ENCODE results near the gene MDGA2. TPM values are rescaled to one million over a fixed set of nuclear protein-coding genes. Genes with fewer than 3 reads are reported as not detected.

The MDGA2 gene
- total and polyA plus RNA-seq, 2 of the 8 experiments (the other 6 are each of a cell fraction or from before 2014, with no cell fraction given): 0.11 to 0.69 TPM

DNA sequence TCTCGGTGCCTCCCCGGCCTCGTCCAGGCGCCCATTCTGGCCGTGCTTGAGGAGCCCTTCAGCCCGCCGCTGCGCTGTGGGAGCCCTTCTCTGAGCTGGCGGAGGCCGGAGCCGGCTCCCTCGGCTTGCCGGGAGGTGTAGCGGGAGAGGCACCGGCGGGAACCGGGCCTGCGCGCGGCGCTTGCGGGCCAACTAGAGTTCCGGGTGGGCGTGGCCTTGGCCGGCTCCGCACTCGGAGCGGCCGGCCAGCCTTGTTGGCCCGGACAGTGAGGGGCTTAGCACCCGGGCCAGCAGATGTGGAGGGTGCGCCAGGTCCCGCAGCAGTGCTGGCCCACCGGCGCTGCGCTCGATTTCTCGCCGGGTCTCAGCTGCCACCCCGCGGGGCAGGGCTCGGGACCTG is 855.1 kb downstream of the MDGA2 start:
- no peak overlapping the region for H2AK5ac ChIP-seq (ENCODE audit: low read depth, low read length)
- no peak overlapping the region for H3K4me3 ChIP-seq (ENCODE audit: extremely low read depth in 1 of 4, insufficient read depth in 2 of 4, low read depth in 3 of 4, low read length in 4 of 4)
- FAIRE-seq (no peak), DNase-seq (ENCODE audit: low read depth in 1 of 2, low spot score in 2 of 2) (no peak)
- H3K9ac ChIP-seq (replicated peaks in 1 of 4; ENCODE audit: extremely low read depth in 1 of 4, low read depth in 3 of 4, low read length in 3 of 4): no peak overlapping the region
- H3K18ac ChIP-seq (ENCODE audit: extremely low read depth, low read length): no peak overlapping the region
- H3K9me3 ChIP-seq (ENCODE audit: insufficient read depth in 2 of 2, low read depth in 1 of 2, low read length in 1 of 2): no peaks in the 10 kb centered on the region; a peak in 1 of 4 replicates
- POLR2A ChIA-PET (ENCODE audit: partially characterized antibody): no interaction called here
- no peak overlapping the region for H3K4me2 ChIP-seq (ENCODE audit: insufficient read depth in 1 of 2, low read depth in 2 of 2, low read length in 2 of 2)
- no peak overlapping the region for H4K91ac ChIP-seq (replicated peaks; ENCODE audit: insufficient read length, low read length)
- no peaks in the 10 kb centered on the region for H3K79me2 ChIP-seq (ENCODE audit: control insufficient read depth in 1 of 2, insufficient read depth in 2 of 2, low read length in 2 of 2)
- no peaks in the 10 kb centered on the region for H3K36me3 ChIP-seq (ENCODE audit: control insufficient read depth in 2 of 4, insufficient read depth in 4 of 4, low read length in 3 of 4)
- no peak overlapping the region for H2BK120ac ChIP-seq (replicated peaks; ENCODE audit: low read depth, low read length)
- no peak overlapping the region for H3K56ac ChIP-seq (replicated peaks; ENCODE audit: insufficient read length, low read depth, low read length)
- no peak overlapping the region for H3K14ac ChIP-seq (ENCODE audit: insufficient read length)
- no peaks in the 10 kb centered on the region for H3K27me3 ChIP-seq (replicated peaks in 1 of 4; ENCODE audit: control insufficient read depth in 3 of 4, extremely low read depth in 1 of 4, insufficient read depth in 3 of 4, low read length in 3 of 4)
- CTCF ChIA-PET (ENCODE audit: partially characterized antibody): no interaction called here
- no peaks in the 10 kb centered on the region for H4K20me1 ChIP-seq (replicated peaks in 1 of 2; ENCODE audit: control insufficient read depth in 1 of 2, insufficient read depth in 2 of 2, low read length in 2 of 2)
- no peak overlapping the region for H3K4ac ChIP-seq (replicated peaks; ENCODE audit: insufficient read length, low read depth, low read length)
- H3K4me1 ChIP-seq (replicated peaks in 1 of 4; ENCODE audit: control insufficient read depth in 3 of 4, insufficient read depth in 4 of 4, low read length in 3 of 4): peaks cover 0 to 3% (median 1%) of the 10 kb centered on the region in 4 experiments; a peak in 3 of 7 replicates
- no peak overlapping the region for H2BK5ac ChIP-seq (ENCODE audit: low read depth, low read length)
- H3K23me2 ChIP-seq (ENCODE audit: low read depth, low read length): no peaks in the 10 kb centered on the region
- H2BK15ac ChIP-seq (ENCODE audit: low read length): no peak overlapping the region
- WGBS, 2 experiments (ENCODE audit: extremely low coverage in 1 of 2, insufficient coverage in 1 of 2, insufficient read length in 1 of 2, insufficient replicate concordance in 2 of 2, low coverage in 1 of 2, low lambda C conversion rate in 2 of 2, missing lambda C conversion rate in 1 of 2): 93% methylated on average over 27 of the region's 42 CpGs; no CpG with 5 or more reads in 1 of the 2 experiments
- H3K79me1 ChIP-seq (ENCODE audit: low read depth, low read length): no peaks in the 10 kb centered on the region
- no peak overlapping the region for H2BK12ac ChIP-seq (ENCODE audit: low read depth, low read length)
- TF ChIP-seq, protein P1, sequence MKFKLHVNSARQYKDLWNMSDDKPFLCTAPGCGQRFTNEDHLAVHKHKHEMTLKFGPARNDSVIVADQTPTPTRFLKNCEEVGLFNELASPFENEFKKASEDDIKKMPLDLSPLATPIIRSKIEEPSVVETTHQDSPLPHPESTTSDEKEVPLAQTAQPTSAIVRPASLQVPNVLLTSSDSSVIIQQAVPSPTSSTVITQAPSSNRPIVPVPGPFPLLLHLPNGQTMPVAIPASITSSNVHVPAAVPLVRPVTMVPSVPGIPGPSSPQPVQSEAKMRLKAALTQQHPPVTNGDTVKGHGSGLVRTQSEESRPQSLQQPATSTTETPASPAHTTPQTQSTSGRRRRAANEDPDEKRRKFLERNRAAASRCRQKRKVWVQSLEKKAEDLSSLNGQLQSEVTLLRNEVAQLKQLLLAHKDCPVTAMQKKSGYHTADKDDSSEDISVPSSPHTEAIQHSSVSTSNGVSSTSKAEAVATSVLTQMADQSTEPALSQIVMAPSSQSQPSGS (IDR thresholded peaks at IDR 0.05; ENCODE audit: low read length): no peak
- TF ChIP-seq CREB1 (IDR thresholded peaks at IDR 0.05) (no peak), TEAD4 (IDR thresholded peaks at IDR 0.05; ENCODE audit: low read depth, low read length) (no peak), TBP (IDR thresholded peaks at IDR 0.05; ENCODE audit: low read depth, low read length) (no peak), TAF7 (optimal IDR thresholded peaks at IDR 0.05; ENCODE audit: borderline replicate concordance, low read depth, low read length) (no peak), KDM5A (IDR thresholded peaks at IDR 0.05; ENCODE audit: low read length) (no peak), CTBP2 (IDR thresholded peaks at IDR 0.05; ENCODE audit: borderline replicate concordance, insufficient read depth, insufficient read length, low read length) (no peak), SRF (IDR thresholded peaks at IDR 0.05; ENCODE audit: low read depth, low read length) (no peak), KDM1A (IDR thresholded peaks at IDR 0.05; ENCODE audit: borderline replicate concordance, low read length) (no peak), BCL11A (IDR thresholded peaks at IDR 0.05; ENCODE audit: low read depth in 2 of 2, low read length in 2 of 2) (no peak)
- TF ChIP-seq, protein P2, sequence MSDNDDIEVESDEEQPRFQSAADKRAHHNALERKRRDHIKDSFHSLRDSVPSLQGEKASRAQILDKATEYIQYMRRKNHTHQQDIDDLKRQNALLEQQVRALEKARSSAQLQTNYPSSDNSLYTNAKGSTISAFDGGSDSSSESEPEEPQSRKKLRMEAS (IDR thresholded peaks at IDR 0.05): no peak
- H2BK20ac ChIP-seq (ENCODE audit: low read length): no peak overlapping the region
- H4K5ac ChIP-seq (ENCODE audit: insufficient read length, low read depth, low read length): no peak overlapping the region
- H3K23ac ChIP-seq (ENCODE audit: insufficient read length): no peak overlapping the region
- no peak overlapping the region for H4K8ac ChIP-seq (ENCODE audit: extremely low read depth, insufficient read depth, low read length)
- H3K27ac ChIP-seq (ENCODE audit: low read depth, low read length): no peak overlapping the region
- no peak overlapping the region for H2AFZ ChIP-seq (ENCODE audit: low read length)

Measured in H1 (cell line).